GM18861 (cell line): ENCODE measurements around the gene GRIA3.
"Not testable (repeated sequence)": the region's sequence is repeated elsewhere in the genome, so short reads cannot be mapped to it uniquely, and the experiment has no call there.

ENCODE experiments used
- ATAC-seq: cut with Tn5 transposase; IDR thresholded peaks from one replicate; pipeline ENCODE4 v1.9.1; 2021; ENCODE audit not compliant: unreplicated experiment

The GRIA3 gene

GRCh38 chrX:123518791-123519190, 334.7 kb downstream of the GRIA3 start:
- ATAC-seq: no peak

GRCh38 chrX:123525123-123525725, 341.1 kb downstream of the GRIA3 start:
- ATAC-seq: no peak

- not testable (repeated sequence) for ATAC-seq
These were observed 346.6 kb downstream of the GRIA3 start for GRCh38 chrX:123530726-123531125.
